Sigmoid colon (tissue), 4 donors: ENCODE results near the gene MEGF11.

ENCODE experiments used
- EP300 ChIP-seq, 4 donors: sonication (generic); formaldehyde crosslinking; IDR thresholded peaks; one replicate each; pipeline ENCODE4 v1.6.1; 2017; ENCODE audit warnings: antibody characterized with exemption in 4 of 4
- TF ChIP-seq, protein P1 (sequence below), 4 experiments: fragments of 450-650 bp in 3 of 4; fragments of 200-600 bp in 1 of 4; IDR thresholded peaks; one replicate each; pipeline ENCODE4 v1.5.1; 2016 to 2019; ENCODE audit warnings: antibody characterized with exemption in 4 of 4, mild to moderate bottlenecking in 3 of 4, moderate library complexity in 2 of 4

GRCh38 chr15:65985387-65985786, 268.2 kb downstream of the MEGF11 start:
- TF ChIP-seq, protein P1, sequence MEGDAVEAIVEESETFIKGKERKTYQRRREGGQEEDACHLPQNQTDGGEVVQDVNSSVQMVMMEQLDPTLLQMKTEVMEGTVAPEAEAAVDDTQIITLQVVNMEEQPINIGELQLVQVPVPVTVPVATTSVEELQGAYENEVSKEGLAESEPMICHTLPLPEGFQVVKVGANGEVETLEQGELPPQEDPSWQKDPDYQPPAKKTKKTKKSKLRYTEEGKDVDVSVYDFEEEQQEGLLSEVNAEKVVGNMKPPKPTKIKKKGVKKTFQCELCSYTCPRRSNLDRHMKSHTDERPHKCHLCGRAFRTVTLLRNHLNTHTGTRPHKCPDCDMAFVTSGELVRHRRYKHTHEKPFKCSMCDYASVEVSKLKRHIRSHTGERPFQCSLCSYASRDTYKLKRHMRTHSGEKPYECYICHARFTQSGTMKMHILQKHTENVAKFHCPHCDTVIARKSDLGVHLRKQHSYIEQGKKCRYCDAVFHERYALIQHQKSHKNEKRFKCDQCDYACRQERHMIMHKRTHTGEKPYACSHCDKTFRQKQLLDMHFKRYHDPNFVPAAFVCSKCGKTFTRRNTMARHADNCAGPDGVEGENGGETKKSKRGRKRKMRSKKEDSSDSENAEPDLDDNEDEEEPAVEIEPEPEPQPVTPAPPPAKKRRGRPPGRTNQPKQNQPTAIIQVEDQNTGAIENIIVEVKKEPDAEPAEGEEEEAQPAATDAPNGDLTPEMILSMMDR (IDR thresholded peaks at IDR 0.05) = no peak
- TF ChIP-seq EP300 (IDR thresholded peaks at IDR 0.05) = no peak
